Body of pancreas (tissue), 4 donors: Measurements from ENCODE around the gene DMBT1. TPM values are rescaled to one million over a fixed set of nuclear protein-coding genes. Genes with fewer than 3 reads are reported as not detected.

Source experiments
- ATAC-seq: fragments of 150-250 bp; one replicate; pipeline ENCODE4 v1.9.1; 2016
- DNase-seq, 4 donors: peaks; one replicate each; pipeline ENCODE4 v3.0.0-alpha.2; 2019
- H3K27ac ChIP-seq, 4 donors: fragments of 200-600 bp; sonication (generic); 1 replicate in 3 of 4; 2 replicates in 1 of 4; pipeline versions ENCODE4 v1.5.1 to v1.6.1; 2016 to 2019; ENCODE audit warnings: mild to moderate bottlenecking in 1 of 4, mixed read lengths in 1 of 4, moderate library complexity in 1 of 4
- H3K27me3 ChIP-seq, 2 donors: fragments of 200-600 bp; sonication (generic); one replicate each; pipeline ENCODE4 v1.6.0; 2016; ENCODE audit warnings: mild to moderate bottlenecking in 1 of 2
- H3K36me3 ChIP-seq, 2 donors: fragments of 200-600 bp; sonication (generic); replicated peaks in 1 of 2; 2 replicates each; pipeline ENCODE4 v1.5.1; 2016; ENCODE audit warnings: low read depth in 2 of 2; ENCODE audit not compliant: insufficient read depth in 1 of 2
- H3K4me1 ChIP-seq: fragments of 200-600 bp; sonication (generic); one replicate; pipeline ENCODE4 v1.6.0; 2016
- H3K4me3 ChIP-seq, 2 donors: fragments of 200-600 bp; sonication (generic); 1 replicate in 1 of 2; 2 replicates in 1 of 2; pipeline ENCODE4 v1.5.1; 2016 to 2019
- H3K9me3 ChIP-seq, 3 donors: fragments of 200-600 bp; sonication (generic); 1 replicate in 2 of 3; 2 replicates in 1 of 3; pipeline ENCODE4 v1.5.1; 2016
- POLR2A ChIP-seq, 3 donors: fragments of 450-650 bp; IDR thresholded peaks; one replicate each; pipeline ENCODE4 v1.6.1; 2016; ENCODE audit warnings: antibody characterized with exemption in 3 of 3, mild to moderate bottlenecking in 2 of 3
- WGBS, 2 donors: methylation state at CpG; one replicate each; pipeline ENCODE4 v1.1.5; 2017; 5-methylcytosine and 5-hydroxymethylcytosine counted together
- intact Hi-C: fragments of 100-400 bp; cut with DNase I; formaldehyde crosslinking; loops from one replicate; pipeline ENCODE4 v1.15.1; 2023
- total RNA-seq, 2 donors: library from RNA; depleted of rRNA; stranded (reverse); fragments of >200 nt; gene quantifications; one replicate each; pipeline ENCODE4 v1.1.0, GENCODE V29; 2016
- TF ChIP-seq, protein P1 (sequence below), 7 experiments: fragments of 450-650 bp in 4 of 7; fragments of 200-600 bp in 3 of 7; sonication (generic) in 3 of 7; IDR thresholded peaks; one replicate each; pipeline ENCODE4 v1.5.1; 2016 to 2019; ENCODE audit warnings: antibody characterized with exemption in 7 of 7

DMBT1 gene
- total RNA-seq, 2 donors from 2014 or later, result 0.26 to 0.33 TPM

DNA sequence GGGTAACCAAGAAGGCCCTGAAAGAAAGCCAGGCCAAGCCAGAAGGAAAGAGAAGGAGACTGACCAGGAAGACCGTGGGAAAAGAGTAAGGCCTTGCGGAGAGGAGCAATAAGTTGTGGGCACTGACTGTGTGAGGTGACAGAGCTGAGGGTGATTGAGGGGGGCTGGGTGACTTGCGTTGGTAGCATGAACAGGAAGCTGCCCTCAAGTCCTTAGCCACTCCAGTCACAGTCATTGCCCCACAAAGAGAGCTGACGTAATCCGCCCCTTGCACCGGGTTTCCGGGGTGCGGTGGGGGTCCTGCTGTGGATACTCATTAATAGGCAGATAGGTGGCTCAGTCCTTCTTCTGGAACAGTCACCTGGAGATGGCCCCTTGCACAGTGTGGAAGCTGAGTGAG lies 16.1 kb upstream of the DMBT1 start:
- ATAC-seq, result no peak
- Histone ChIP-seq H3K4me1 (peaks cover 8% of the 10 kb centered on the region), H3K36me3 (no peaks in the 10 kb centered on the region), H3K27ac (no peak overlapping the region), H3K27me3 (no peaks in the 10 kb centered on the region), H3K4me3 (no peak overlapping the region), H3K9me3 (no peaks in the 10 kb centered on the region)
- TF ChIP-seq, protein P1, sequence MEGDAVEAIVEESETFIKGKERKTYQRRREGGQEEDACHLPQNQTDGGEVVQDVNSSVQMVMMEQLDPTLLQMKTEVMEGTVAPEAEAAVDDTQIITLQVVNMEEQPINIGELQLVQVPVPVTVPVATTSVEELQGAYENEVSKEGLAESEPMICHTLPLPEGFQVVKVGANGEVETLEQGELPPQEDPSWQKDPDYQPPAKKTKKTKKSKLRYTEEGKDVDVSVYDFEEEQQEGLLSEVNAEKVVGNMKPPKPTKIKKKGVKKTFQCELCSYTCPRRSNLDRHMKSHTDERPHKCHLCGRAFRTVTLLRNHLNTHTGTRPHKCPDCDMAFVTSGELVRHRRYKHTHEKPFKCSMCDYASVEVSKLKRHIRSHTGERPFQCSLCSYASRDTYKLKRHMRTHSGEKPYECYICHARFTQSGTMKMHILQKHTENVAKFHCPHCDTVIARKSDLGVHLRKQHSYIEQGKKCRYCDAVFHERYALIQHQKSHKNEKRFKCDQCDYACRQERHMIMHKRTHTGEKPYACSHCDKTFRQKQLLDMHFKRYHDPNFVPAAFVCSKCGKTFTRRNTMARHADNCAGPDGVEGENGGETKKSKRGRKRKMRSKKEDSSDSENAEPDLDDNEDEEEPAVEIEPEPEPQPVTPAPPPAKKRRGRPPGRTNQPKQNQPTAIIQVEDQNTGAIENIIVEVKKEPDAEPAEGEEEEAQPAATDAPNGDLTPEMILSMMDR (IDR thresholded peaks at IDR 0.05), result no peak
- no peak for TF ChIP-seq POLR2A (IDR thresholded peaks at IDR 0.05)
- intact Hi-C loops, result no loop called here
- no peak for DNase-seq
- 74 to 93% methylated on average over 8 of the region's 8 CpGs for WGBS, 2 donors

DNA sequence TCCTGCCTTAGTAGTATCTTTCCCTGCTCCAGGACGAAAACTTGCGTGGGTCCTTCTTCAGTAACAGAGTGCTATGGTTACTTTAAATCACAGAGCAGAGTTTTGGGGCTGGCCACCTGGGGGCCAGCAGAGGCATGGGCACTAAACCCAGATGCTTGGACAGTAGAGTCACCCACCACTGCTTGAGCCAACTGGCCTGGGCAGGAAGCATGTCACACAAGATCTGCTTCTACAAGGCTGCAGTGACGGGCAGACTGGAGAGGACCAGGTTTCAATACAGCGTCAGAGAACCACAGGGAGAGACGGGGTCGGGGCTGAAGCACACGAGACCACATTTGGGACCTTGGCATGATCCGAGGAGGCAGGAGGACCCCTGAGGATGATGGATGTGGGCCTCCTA lies 14.3 kb upstream of the DMBT1 start:
- intact Hi-C loops, result no loop called here
- TF ChIP-seq, protein P1 (IDR thresholded peaks at IDR 0.05), result no peak
- no peak for TF ChIP-seq POLR2A (IDR thresholded peaks at IDR 0.05)
- ATAC-seq, result no peak

DNA sequence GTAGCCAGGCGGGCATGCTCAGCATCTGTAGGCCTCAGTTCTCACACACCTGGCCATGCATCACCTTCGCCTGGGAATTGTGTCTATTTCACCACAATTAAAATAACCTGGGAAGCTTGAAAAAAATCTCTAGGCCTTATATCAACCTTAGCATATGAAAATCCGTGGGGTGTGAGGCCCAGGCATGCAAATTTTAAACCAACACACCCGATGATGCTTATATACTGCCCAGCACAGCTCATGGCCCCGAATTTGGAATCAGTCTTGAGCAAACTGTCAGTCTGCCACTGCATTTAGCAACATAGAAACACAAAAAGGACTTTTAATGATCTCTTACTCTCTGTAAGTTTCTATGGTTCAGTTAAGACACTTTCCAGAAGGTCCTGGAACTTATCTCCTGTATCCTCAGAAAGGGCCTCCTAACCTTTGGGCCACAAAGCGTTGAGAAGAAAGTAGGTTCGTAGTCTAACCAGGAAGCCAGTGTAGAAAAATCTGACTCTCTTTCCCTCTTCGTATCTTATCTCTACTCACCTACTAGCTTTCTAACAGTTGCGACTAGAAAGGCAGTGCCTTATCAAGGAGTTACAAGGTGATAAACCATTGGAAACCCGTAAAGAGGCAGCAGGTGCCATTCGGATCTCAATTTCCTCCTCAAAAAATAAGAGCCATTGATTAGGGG lies 12.0 kb upstream of the DMBT1 start:
- H3K27me3 ChIP-seq, result no peaks in the 10 kb centered on the region
- H3K4me1 ChIP-seq, result no peaks in the 10 kb centered on the region
- intact Hi-C loops, result no loop called here
- no peaks in the 10 kb centered on the region for H3K36me3 ChIP-seq
- H3K27ac ChIP-seq, result no peak overlapping the region
- H3K4me3 ChIP-seq, result no peak overlapping the region
- ATAC-seq, result no peak
- DNase-seq, result no peak
- WGBS, 2 donors, result 71 to 72% methylated on average over 11 of the region's 11 CpGs
- H3K9me3 ChIP-seq, result no peaks in the 10 kb centered on the region
- TF ChIP-seq POLR2A (IDR thresholded peaks at IDR 0.05), result no peak
- TF ChIP-seq, protein P1 (IDR thresholded peaks at IDR 0.05), result no peak

More for the DNA sequence above, 14.3 kb upstream of the DMBT1 start:
- Histone ChIP-seq H3K27ac (no peak overlapping the region), H3K36me3 (no peaks in the 10 kb centered on the region), H3K4me1 (peaks cover 5% of the 10 kb centered on the region), H3K4me3 (no peak overlapping the region), H3K27me3 (no peaks in the 10 kb centered on the region), H3K9me3 (no peaks in the 10 kb centered on the region)
- WGBS, 2 donors, result 89 to 91% methylated on average over 8 of the region's 8 CpGs
- DNase-seq, result no peak

DNA sequence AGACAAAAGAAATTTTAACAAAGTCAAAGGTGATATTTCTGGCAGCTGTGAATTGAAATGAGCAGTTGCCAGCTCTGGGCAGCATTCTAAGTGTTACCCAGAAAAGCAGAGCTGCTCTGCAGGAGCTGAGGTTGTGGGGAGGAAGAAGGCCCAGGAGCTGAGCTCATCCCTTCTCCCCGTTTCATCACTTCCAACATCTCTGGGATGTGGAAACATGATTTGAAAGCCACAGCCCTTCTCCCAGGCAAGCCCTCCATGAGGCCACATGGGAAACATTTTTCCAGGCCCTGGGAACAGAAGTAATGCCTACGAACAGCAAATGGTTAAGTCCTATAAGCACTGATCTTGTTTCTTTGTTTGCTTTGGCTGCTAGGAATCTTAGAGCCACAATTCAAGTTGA lies 10.9 kb upstream of the DMBT1 start:
- 85 to 88% methylated on average over 2 of the region's 2 CpGs for WGBS, 2 donors
- H3K27ac ChIP-seq, result no peak overlapping the region
- ATAC-seq, result no peak
- no peaks in the 10 kb centered on the region for H3K4me1 ChIP-seq
- no peaks in the 10 kb centered on the region for H3K9me3 ChIP-seq
- no peaks in the 10 kb centered on the region for H3K27me3 ChIP-seq
- TF ChIP-seq POLR2A (IDR thresholded peaks at IDR 0.05), result no peak
- TF ChIP-seq, protein P1 (IDR thresholded peaks at IDR 0.05), result no peak
- H3K36me3 ChIP-seq, result no peaks in the 10 kb centered on the region
- H3K4me3 ChIP-seq, result no peak overlapping the region
- intact Hi-C loops, result no loop called here
- no peak for DNase-seq

DNA sequence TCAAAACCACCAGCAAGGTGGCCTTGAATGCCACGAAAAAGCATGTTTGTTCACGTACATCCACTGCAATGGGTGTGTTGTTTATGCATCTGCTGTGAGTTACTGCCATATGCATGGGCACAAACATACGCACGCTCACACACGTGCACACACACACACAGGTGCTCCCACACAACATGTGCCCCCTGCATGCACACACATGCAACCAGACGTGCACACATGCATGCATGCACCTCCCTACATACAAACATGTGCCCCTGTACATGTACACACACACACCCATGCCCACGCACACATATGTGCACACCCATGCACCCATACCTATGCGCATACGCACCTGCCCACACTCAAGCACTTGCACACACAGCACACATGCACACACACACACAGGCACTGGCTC lies 10.1 kb upstream of the DMBT1 start:
- TF ChIP-seq, protein P1 (IDR thresholded peaks at IDR 0.05), result no peak
- no peak for TF ChIP-seq POLR2A (IDR thresholded peaks at IDR 0.05)
- WGBS, 2 donors, result 90 to 92% methylated on average over 9 of the region's 9 CpGs
- no peaks in the 10 kb centered on the region for H3K4me1 ChIP-seq
- no peaks in the 10 kb centered on the region for H3K27me3 ChIP-seq
- DNase-seq (no peak), ATAC-seq (no peak)
- no peaks in the 10 kb centered on the region for H3K9me3 ChIP-seq
- intact Hi-C loops, result no loop called here
- H3K4me3 ChIP-seq, result no peak overlapping the region
- no peaks in the 10 kb centered on the region for H3K36me3 ChIP-seq
- H3K27ac ChIP-seq, result no peak overlapping the region
